OCI-LY7 (cell line): Measurements from ENCODE around the gene OR1J4. TPM values are rescaled to one million over a fixed set of nuclear protein-coding genes. Genes with fewer than 3 reads are reported as not detected.

ENCODE experiments used
- BruUV-seq: library from RNA; stranded (reverse); fragments of 400-500 nt; replicated peaks from 2 replicates; lab custom pipeline; 2021; lab: Mats Ljungman, UMichigan
- CTCF ChIA-PET: fragments of 300-600 bp; sonication (Branson Sonifier 250); formaldehyde crosslinking; loops from one replicate; lab custom pipeline; 2022; ENCODE audit warnings: antibody characterized with exemption; ENCODE audit not compliant: unreplicated experiment; lab: Charles Lee
- POLR2A ChIA-PET: fragments of 300-600 bp; sonication (Branson Sonifier 250); formaldehyde crosslinking; loops from one replicate; lab custom pipeline; 2022; ENCODE audit warnings: antibody characterized with exemption; lab: Charles Lee
- DNase-seq: peaks from one replicate; pipeline ENCODE4 v3.0.0-alpha.2; 2015; ENCODE audit warnings: low spot score
- H2AFZ ChIP-seq: fragments of 200-600 bp; sonication (generic), shearing (Covaris generic); 2 replicates; pipeline ENCODE4 v1.6.1; 2014; ENCODE audit warnings: mild to moderate bottlenecking, antibody characterized with exemption, low read length, moderate library complexity
- H3K27ac ChIP-seq: fragments of 200-600 bp; sonication (generic); 2 replicates; pipeline ENCODE4 v1.5.1; 2014; ENCODE audit warnings: mixed run types, low read depth, mild to moderate bottlenecking, moderate library complexity, low read length, inconsistent platforms; ENCODE audit not compliant: poor library complexity, severe bottlenecking
- H3K36me3 ChIP-seq: fragments of 200-600 bp; sonication (generic); 2 replicates; pipeline ENCODE4 v1.6.1; 2014; ENCODE audit warnings: mild to moderate bottlenecking, antibody characterized with exemption, low read length, moderate library complexity, mixed read lengths; ENCODE audit not compliant: insufficient read depth
- H3K4me1 ChIP-seq: fragments of 200-600 bp; sonication (generic); 2 replicates; pipeline ENCODE4 v1.5.1; 2014; ENCODE audit warnings: mild to moderate bottlenecking, low read length; ENCODE audit not compliant: insufficient read depth, poor library complexity, severe bottlenecking
- H3K4me2 ChIP-seq: fragments of 200-600 bp; sonication (generic); 2 replicates; pipeline ENCODE4 v1.6.1; 2014; ENCODE audit warnings: mild to moderate bottlenecking, low read length
- H3K4me3 ChIP-seq: fragments of 200-600 bp; sonication (generic); 2 replicates; pipeline ENCODE4 v1.5.1; 2014; ENCODE audit warnings: mild to moderate bottlenecking, low read depth, low read length; ENCODE audit not compliant: poor library complexity, severe bottlenecking
- H3K79me2 ChIP-seq: fragments of 200-600 bp; sonication (generic); 2 replicates; pipeline ENCODE4 v1.6.1; 2016; ENCODE audit warnings: low read depth, mild to moderate bottlenecking, low read length, moderate library complexity, mixed read lengths; ENCODE audit not compliant: insufficient read depth
- H3K9me2 ChIP-seq: fragments of 200-600 bp; sonication (generic); 2 replicates; pipeline ENCODE4 v1.6.1; 2016; ENCODE audit warnings: mild to moderate bottlenecking, low read length, mixed read lengths; ENCODE audit not compliant: insufficient read depth
- H3K9me3 ChIP-seq: fragments of 200-600 bp; sonication (generic); 2 replicates; pipeline ENCODE4 v1.6.1; 2014; ENCODE audit warnings: mild to moderate bottlenecking, mixed run types, low read length, mixed read lengths
- H4K20me1 ChIP-seq: fragments of 200-600 bp; sonication (generic); 2 replicates; pipeline ENCODE4 v1.6.1; 2014; ENCODE audit warnings: mild to moderate bottlenecking, antibody characterized with exemption, low read length, moderate library complexity, mixed read lengths; ENCODE audit not compliant: insufficient read depth
- EZH2phosphoT487 ChIP-seq: fragments of 200-600 bp; sonication (generic); IDR thresholded peaks from 2 replicates; pipeline ENCODE4 v1.6.1; 2018; ENCODE audit warnings: low read depth, borderline replicate concordance, mild to moderate bottlenecking, mixed run types, antibody characterized with exemption, low read length, moderate library complexity, mixed read lengths
- intact Hi-C: fragments of 100-400 bp; cut with micrococcal nuclease; formaldehyde crosslinking; loops from one replicate; pipeline ENCODE4 v1.10.0; 2022; ENCODE audit not compliant: unreplicated experiment
- total RNA-seq, 2 experiments: library from RNA; depleted of rRNA in 1 of 2; stranded (reverse); fragments of >200 nt in 1 of 2; shearing (Covaris generic) in 1 of 2; gene quantifications; 2 replicates each; pipeline ENCODE4 v1.2.3, GENCODE V29; 2014 to 2022
- TF ChIP-seq, protein P1 (sequence below): fragments of 200-600 bp; sonication (generic); conservative IDR thresholded peaks from 2 replicates; pipeline ENCODE4 v1.5.1; 2014; ENCODE audit warnings: mild to moderate bottlenecking, antibody characterized with exemption, low read length, moderate library complexity, mixed read lengths

The OR1J4 gene
- total RNA-seq, 2 experiments from 2014 or later: not detected

GRCh38 chr9:122567901-122568300, 49.0 kb downstream of the OR1J4 start:
- ChIA-PET POLR2A (no interaction called here), CTCF (no interaction called here)
- intact Hi-C loops: no loop called here
- Histone ChIP-seq H3K27ac (no peak overlapping the region), H3K4me3 (no peak overlapping the region), H3K9me3 (0 out of 2 replicates have a peak, but pooled peaks cover 8% of the 10 kb centered on the region), H3K4me1 (no peaks in the 10 kb centered on the region), H4K20me1 (no peaks in the 10 kb centered on the region), H3K36me3 (no peaks in the 10 kb centered on the region), H3K79me2 (no peaks in the 10 kb centered on the region), H3K4me2 (no peak overlapping the region), H2AFZ (no peak overlapping the region), H3K9me2 (no peaks in the 10 kb centered on the region)
- no peak for TF ChIP-seq EZH2phosphoT487
- TF ChIP-seq, protein P1, sequence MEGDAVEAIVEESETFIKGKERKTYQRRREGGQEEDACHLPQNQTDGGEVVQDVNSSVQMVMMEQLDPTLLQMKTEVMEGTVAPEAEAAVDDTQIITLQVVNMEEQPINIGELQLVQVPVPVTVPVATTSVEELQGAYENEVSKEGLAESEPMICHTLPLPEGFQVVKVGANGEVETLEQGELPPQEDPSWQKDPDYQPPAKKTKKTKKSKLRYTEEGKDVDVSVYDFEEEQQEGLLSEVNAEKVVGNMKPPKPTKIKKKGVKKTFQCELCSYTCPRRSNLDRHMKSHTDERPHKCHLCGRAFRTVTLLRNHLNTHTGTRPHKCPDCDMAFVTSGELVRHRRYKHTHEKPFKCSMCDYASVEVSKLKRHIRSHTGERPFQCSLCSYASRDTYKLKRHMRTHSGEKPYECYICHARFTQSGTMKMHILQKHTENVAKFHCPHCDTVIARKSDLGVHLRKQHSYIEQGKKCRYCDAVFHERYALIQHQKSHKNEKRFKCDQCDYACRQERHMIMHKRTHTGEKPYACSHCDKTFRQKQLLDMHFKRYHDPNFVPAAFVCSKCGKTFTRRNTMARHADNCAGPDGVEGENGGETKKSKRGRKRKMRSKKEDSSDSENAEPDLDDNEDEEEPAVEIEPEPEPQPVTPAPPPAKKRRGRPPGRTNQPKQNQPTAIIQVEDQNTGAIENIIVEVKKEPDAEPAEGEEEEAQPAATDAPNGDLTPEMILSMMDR: no peak
- no peak for DNase-seq
- BruUV-seq: no TSS peak

Other genes with a start within 250 kb of the OR1J4 start
- 0.79 and 0.85 TPM in 2 replicates for gene PTGS1, start 148.1 kb upstream of the OR1J4 start, total RNA-seq (2014; rRNA removed; shearing (Covaris generic))
- 1.5 and 2.2 TPM in 2 replicates for gene PTGS1, start 148.1 kb upstream of the OR1J4 start, total RNA-seq (2022)
- gene OR1J1, start 41.2 kb upstream of the OR1J4 start, total RNA-seq (2014; rRNA removed; shearing (Covaris generic)): not detected in 2 replicates
- gene OR1J1, start 41.2 kb upstream of the OR1J4 start, total RNA-seq (2022): not detected in 2 replicates
- gene OR1J2, start 8.3 kb upstream of the OR1J4 start, total RNA-seq (2014; rRNA removed; shearing (Covaris generic)): not detected in 2 replicates
- gene OR1J2, start 8.3 kb upstream of the OR1J4 start, total RNA-seq (2022): not detected in 2 replicates
- not detected in 2 replicates for gene OR1N1, start 8.2 kb downstream of the OR1J4 start, total RNA-seq (2014; rRNA removed; shearing (Covaris generic))
- not detected in 2 replicates for gene OR1N1, start 8.2 kb downstream of the OR1J4 start, total RNA-seq (2022)
- gene OR1N2, start 34.0 kb downstream of the OR1J4 start, total RNA-seq (2014; rRNA removed; shearing (Covaris generic)): not detected in 2 replicates
- not detected in 2 replicates for gene OR1N2, start 34.0 kb downstream of the OR1J4 start, total RNA-seq (2022)
- not detected in 2 replicates for gene OR1L8, start 64.2 kb downstream of the OR1J4 start, total RNA-seq (2014; rRNA removed; shearing (Covaris generic))
- gene OR1L8, start 64.2 kb downstream of the OR1J4 start, total RNA-seq (2022): not detected in 2 replicates
- not detected in 2 replicates for gene OR1Q1, start 95.6 kb downstream of the OR1J4 start, total RNA-seq (2014; rRNA removed; shearing (Covaris generic))
- gene OR1Q1, start 95.6 kb downstream of the OR1J4 start, total RNA-seq (2022): not detected in 2 replicates
- gene OR1B1, start 138.5 kb downstream of the OR1J4 start, total RNA-seq (2014; rRNA removed; shearing (Covaris generic)): not detected in 2 replicates
- not detected in 2 replicates for gene OR1B1, start 138.5 kb downstream of the OR1J4 start, total RNA-seq (2022)
- gene OR1L1, start 142.6 kb downstream of the OR1J4 start, total RNA-seq (2014; rRNA removed; shearing (Covaris generic)): not detected in 2 replicates
- gene OR1L1, start 142.6 kb downstream of the OR1J4 start, total RNA-seq (2022): not detected in 2 replicates
- gene OR1L3, start 156.0 kb downstream of the OR1J4 start, total RNA-seq (2014; rRNA removed; shearing (Covaris generic)): not detected in 2 replicates
- not detected in 2 replicates for gene OR1L3, start 156.0 kb downstream of the OR1J4 start, total RNA-seq (2022)
- gene OR1L4, start 204.8 kb downstream of the OR1J4 start, total RNA-seq (2014; rRNA removed; shearing (Covaris generic)): not detected in 2 replicates
- not detected in 2 replicates for gene OR1L4, start 204.8 kb downstream of the OR1J4 start, total RNA-seq (2022)
- gene OR1L6, start 223.2 kb downstream of the OR1J4 start, total RNA-seq (2014; rRNA removed; shearing (Covaris generic)): not detected in 2 replicates
- gene OR1L6, start 223.2 kb downstream of the OR1J4 start, total RNA-seq (2022): not detected in 2 replicates